HG03442 (cell line): Measurements from ENCODE around the gene MRPL43.

Experiments
- ATAC-seq: cut with Tn5 transposase; IDR thresholded peaks from one replicate; pipeline ENCODE4 v1.9.1; 2021; ENCODE audit warnings: mild to moderate bottlenecking, moderate library complexity; ENCODE audit not compliant: unreplicated experiment

The MRPL43 gene

DNA sequence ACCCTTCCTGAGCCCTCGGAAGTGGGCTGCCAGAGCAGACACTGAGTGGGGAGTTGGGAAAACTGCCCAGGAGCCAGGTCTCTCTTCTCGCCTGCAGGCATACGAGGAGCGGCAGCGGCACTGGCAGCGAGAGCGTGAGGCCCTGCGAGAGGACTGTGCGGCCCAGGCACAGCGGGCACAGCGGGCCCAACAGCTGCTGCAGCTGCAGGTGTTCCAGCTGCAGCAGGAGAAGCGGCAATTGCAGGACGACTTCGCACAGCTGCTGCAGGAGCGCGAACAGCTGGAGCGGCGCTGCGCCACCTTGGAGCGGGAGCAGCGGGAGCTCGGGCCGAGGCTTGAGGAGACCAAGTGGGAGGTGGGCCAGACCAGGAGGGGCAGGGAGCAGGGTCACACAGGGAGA lies 18.1 kb upstream of the MRPL43 start:
- no peak for ATAC-seq

DNA sequence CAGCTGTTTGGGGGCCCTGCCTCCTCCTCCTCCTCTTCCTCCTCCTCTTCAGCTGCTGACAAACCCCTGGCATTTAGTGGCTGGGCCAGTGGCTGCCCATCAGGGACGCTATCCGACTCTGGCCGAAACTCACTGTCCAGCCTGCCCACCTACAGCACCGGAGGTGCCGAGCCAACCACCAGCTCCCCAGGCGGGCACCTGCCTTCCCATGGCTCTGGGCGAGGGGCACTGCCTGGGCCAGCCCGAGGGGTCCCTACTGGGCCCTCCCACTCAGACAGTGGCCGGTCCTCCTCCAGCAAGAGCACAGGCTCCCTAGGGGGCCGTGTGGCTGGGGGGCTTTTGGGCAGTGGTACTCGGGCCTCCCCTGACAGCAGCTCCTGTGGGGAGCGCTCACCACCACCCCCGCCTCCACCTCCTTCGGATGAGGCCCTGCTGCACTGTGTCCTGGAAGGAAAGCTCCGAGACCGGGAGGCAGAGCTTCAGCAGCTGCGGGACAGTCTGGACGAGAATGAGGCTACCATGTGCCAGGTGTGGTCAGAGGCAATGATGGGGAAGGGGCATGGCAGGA lies 16.4 kb upstream of the MRPL43 start:
- no peak for ATAC-seq

DNA sequence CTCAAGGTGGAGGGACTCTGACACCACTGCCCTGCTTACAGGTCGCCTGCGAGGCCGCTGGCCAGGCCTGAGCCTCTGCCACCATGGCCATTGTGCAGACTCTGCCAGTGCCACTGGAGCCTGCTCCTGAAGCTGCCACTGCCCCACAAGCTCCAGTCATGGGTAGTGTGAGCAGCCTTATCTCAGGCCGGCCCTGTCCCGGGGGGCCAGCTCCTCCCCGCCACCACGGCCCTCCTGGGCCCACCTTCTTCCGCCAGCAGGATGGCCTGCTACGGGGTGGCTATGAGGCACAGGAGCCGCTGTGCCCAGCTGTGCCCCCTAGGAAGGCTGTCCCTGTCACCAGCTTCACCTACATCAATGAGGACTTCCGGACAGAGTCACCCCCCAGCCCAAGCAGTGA lies 15.2 kb upstream of the MRPL43 start:
- no peak for ATAC-seq

GRCh38 chr10:101001659-101002035 lies 14.3 kb upstream of the MRPL43 start:
- no peak for ATAC-seq

GRCh38 chr10:101000915-101001658 lies 13.8 kb upstream of the MRPL43 start:
- ATAC-seq, result no peak

DNA sequence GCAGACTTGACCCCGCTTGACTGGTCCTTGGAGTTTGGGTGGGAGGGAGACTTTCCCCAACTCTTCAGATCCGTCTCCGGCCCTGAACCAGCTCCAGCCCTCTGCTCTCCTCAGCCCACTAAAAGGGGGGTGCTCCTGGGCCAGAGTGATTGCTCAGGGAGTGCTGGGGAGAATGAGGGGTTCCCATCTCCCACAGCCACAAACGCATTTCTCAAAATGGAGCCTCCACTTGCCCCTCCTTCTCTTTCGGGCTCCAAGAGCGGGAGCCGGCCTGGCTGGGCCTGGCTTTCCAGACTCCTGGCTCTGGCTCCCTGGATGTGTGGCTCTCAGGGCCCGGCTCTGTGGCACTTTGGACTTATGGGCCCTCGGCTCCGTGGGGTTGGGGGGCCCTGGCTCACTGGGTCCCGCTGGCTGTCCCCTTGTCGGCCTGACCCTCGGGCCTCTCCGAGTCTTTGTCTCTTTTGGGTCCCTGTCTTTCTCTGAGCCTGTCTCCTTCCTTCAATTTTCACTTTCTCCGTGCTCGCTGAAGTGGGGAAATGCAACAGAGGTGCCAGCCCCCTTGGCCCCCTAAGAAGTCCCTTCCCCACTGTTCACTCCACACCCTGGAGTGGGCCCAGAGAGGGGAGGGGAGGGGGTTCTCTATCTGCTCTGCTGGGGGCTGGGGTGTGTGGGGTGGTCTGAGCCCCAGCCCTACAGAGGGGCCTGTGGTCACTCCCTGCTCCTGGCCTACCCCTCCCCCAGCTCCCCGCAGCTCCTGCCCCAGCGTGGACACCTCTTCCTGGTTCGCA lies 13.0 kb upstream of the MRPL43 start:
- ATAC-seq, result no peak

DNA sequence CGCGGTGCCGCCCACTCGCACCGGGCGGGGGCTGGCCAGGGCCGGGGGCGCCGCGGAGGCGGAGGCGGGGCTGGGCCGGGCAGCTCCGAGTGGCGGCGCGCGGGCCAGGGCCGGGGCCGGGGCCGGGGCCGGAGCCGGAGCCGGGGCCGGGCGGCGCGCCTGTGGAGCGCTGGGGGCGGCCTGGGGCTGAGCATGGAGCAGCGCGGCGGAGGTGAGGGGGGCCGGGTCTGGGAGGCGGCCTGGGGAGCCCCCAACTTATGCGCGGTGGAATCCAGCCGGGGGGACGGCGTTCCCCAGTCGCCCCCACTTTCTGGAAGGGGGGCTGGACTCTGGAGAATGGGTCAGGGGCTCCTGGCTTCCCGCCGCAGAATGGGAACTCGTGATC lies 12.4 kb upstream of the MRPL43 start, which contains the start of gene LZTS2:
LZTS2 (plus strand) TSS at position 67 of the 385 bp plus-strand sequence. CDS start 2,731 bp downstream, outside the sequence.
- no peak for ATAC-seq

DNA sequence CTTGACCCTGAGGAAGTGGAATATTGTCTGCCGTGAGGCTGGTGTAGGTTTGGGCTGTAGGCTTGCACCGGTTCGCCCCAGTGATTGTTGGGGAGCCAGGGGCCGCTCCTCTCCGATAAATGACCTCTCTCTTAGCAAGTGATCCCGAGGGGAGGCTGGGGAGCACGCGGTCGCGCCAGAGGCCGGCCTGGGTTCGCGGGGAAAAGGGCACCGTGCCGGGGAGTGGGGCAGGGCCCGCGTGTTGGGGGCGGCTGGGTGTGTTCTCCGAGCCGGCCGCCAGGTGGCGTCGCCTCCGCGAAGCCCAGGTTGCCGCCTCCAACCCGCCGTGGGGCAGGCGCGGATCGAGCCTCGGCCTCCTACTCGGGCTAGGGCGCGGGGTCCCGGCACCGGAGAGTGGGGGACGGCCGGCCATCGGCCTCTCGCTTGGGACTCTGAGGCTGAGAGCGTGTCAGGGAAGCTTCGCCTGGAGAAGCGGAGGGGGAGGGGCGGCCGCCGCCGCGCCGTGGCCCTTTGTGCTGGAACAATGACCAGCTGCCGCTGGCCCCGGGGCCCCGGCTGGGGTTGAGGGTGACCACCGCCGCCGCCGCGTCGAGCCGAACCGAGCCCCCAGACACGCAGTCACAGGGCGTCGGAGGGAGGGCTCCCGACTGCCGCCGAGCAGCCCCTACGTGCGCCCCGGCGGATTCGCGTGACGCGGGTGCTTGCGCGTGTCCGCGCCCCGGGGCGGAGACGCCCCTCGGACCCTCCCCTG lies 11.9 kb upstream of the MRPL43 start:
- ATAC-seq, result peak; percentile 44

DNA sequence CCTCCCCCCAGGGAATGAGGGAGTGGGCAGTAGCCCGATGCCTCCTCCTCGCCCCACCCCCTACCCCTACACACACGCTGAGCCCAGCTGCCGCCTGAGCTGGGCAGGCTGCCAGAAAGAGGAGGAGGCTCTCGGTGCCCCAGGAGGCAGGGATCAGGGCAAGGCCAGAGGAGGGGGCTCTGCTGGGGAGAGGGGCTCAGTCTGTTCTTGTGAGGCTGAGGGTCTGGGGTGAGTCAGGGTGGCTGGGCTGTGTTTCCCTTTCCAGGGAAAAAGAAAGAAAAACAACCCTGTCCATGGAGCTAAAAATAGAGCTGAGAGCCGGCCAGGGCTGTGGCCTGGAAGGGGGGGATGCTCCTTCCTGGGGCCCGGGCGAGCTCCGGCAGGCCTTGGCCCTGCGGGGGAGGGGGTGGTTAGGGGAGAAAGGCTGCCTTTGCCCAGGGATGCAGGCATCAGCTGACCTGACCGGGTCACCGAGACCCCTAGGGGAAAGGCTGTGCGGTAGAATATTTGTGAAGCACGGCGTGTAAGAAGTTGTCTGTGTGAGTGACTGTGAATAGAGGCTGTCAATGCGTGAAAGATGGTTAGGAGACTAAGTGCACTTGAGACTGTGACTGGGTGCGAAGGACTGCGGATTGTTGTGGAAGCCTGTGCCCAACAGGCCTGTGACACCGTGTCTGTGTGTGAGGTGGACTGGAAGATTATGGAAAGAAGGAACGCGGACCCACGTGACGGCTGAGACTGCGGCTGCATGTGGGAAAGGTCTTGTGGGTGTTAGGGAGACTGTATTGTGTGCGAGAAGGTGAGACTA lies 11.1 kb upstream of the MRPL43 start:
- no peak for ATAC-seq

DNA sequence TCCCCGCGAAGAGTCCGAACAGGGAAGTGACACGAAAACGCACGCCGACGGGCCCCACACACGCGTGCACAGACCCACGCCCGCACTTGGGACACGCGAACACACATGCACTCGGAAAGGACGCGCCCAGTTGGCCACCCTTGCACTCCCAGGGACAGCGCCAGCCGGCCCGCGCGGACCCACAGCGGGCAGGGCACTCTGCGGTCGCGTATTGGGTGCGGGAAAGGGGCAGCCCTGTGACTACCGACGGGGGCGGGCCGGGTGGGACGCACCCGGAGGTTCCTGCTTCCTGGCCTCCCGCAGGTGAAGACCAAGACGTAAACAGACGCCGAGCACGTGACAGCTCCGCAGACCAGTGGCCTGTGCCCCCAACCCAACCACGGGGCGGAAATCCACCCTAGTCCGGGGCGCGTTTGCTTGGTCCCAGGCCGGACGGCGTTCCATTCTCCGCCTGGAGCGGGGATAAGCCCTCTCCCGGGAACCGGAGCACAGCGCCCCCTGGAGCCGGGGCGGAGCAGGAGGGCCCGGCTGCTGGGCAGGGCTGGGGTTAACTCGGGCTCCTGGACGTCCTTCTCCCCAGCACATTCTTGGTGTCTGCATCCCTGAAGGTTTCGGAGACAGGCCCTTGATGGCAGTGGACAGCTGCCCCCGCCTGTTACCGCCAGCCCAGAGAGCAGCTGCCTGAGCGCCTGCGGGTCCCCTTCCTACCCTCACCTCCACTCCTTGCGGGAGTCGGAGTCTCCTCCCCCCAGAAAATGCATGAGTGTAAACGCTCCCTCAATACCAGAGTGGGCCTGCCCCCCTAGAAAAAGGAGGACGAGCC lies 10.3 kb upstream of the MRPL43 start:
- no peak for ATAC-seq

GRCh38 chr10:100996678-100997359 lies 9.5 kb upstream of the MRPL43 start:
- ATAC-seq, result no peak

DNA sequence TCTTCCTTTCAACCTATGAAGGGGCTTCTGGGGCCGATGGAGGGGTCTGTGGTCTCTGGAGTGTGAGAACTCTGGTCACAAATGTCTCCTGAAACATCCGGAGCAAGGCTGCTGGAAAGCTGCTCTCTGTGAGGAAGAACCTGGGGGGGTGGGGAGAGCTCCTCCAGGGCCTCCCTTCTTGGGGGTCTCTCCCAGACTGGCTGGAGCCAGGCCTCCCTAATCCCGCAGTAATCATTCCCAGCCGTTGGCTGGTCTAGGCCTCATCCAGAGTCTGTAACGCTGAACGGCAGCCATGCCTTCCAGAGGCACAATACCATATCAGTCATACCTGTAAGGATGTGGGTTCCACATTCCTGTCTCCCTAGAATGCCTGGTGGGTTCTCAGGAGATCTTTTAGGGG lies 7.9 kb upstream of the MRPL43 start:
- ATAC-seq, result no peak

DNA sequence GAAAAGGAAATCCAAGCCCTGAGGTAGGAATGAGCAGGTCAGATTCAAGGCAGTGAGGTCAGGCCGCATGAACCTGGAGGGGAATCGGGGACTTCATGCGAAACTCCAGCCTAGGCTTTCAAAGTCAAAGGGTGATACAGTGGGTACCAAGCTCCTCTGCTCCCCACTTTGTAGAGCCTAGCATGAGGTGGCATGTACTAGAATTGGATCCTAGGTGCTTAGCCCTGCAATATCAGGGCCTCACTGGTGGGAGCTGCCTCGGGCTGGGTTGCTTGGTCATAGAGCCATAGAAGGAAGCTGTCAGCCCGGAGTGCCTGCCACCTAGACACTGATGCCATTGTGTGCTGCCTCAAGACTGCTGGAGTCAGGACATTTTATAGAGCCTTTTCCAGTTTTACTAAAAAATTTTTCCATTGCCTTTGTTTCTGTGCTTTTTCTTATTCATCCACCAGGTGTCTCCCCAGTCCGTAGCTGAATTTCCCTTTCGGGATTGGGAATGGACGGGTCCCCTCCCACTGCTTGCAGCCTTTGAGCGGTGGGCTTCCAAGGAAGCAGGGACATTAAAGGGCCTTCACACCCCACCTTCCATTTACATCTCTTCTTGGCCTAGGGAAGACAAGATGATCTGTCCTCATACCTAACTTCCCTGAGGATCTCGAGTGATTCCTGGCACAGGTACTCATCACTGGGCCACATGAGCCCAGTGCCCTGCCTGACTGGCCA lies 6.8 kb upstream of the MRPL43 start:
- no peak for ATAC-seq

- ATAC-seq, result no peak
These were observed 1.8 kb upstream of the MRPL43 start for GRCh38 chr10:100989088-100989487.

DNA sequence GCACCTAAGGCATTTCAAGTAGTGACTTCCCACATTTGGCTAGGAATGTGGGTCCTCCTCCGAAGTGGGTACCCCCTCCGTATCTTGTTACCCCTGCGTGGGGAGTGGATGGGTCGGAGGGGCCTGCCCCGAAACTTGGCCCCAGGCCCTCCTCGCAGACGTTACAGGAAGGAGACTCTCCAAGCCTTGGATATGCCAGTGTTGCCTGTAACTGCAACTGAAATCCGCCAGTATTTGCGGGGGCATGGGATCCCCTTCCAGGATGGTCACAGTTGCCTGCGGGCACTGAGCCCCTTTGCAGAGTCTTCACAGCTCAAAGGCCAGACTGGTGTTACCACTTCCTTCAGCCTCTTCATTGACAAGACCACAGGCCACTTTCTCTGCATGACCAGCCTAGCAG lies 869 bp upstream of the MRPL43 start:
- no peak for ATAC-seq

DNA sequence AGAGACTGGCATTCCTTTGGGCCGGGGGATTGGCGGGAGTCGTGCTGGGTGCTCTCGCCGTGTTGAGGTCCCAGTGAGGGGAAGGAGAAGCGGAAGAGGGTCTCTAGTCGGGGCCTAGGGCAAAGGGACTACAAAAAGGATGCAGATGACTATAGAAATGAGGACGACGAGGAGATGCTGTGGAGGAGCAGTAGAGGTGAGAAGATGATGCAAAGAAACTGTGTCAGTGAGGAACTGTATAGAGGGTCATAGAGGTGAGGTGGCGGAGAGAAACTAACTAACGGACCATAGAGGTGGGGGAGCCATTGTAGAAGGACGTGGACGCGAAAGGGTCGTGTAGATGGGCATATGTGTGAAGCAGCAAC lies 370 bp upstream of the MRPL43 start:
- ATAC-seq, result no peak

DNA sequence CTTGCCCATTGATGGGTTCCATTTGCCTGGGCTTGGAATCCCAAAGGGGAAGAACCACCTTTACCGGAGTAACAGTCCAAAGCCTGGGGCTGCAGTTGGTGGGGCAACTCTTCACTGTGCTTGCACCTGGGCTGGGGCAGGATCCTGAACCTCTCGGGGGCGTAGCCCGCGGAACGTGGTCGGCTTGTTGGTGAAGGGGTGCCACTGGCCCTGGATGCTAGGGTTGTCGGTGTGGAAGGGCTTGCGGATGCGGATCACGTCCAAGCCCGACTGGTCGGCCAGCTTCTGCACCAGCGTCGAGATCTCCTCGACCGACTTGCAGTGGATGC lies 710 bp downstream of the MRPL43 start:
- ATAC-seq, result peak; percentile 8

- ATAC-seq, result no peak
These were observed 2.0 kb downstream of the MRPL43 start for GRCh38 chr10:100985336-100985735.
